Measurements from ENCODE around the gene RAB40C. TPM values are rescaled to one million over a fixed set of nuclear protein-coding genes. Genes with fewer than 3 reads are reported as not detected.

Gene RAB40C
- total and polyA plus RNA-seq, 10 of the 15 experiments (the other 5 are each of a cell fraction or from before 2014, with no cell fraction given): 0.06 to 12.8 (median 4.6) TPM

GRCh38 chr16:636206-637080 is 46.6 kb downstream of the RAB40C start, which contains the start of gene METTL26 (continued):
- TF ChIP-seq MYC (IDR thresholded peaks at IDR 0.05; ENCODE audit: insufficient read depth, insufficient read length, insufficient replicate concordance, low read length, severe bottlenecking) (peak; percentile 41), TCF12 (IDR thresholded peaks at IDR 0.05; ENCODE audit: low read depth, low read length) (no peak; the same call in 1 of the 2 replicates), E4F1 (IDR thresholded peaks at IDR 0.05; ENCODE audit: borderline replicate concordance, partially characterized antibody) (no peak), ZNF622 (IDR thresholded peaks at IDR 0.05) (no peak), ETV6 (conservative IDR thresholded peaks at IDR 0.05 in 1 of 2, IDR thresholded peaks at IDR 0.05 in 1 of 2; ENCODE audit: borderline replicate concordance in 1 of 2, low read depth in 1 of 2) (no peak; a peak in 1 of 4 replicates), MYB (IDR thresholded peaks at IDR 0.05; ENCODE audit: borderline replicate concordance, low read depth, low read length) (0 out of 2 replicates have a peak, but pooled peaks have one; percentile 37), FOXM1 (IDR thresholded peaks at IDR 0.05; ENCODE audit: low read depth, low read length) (no peak), SP1 (IDR thresholded peaks at IDR 0.05; ENCODE audit: low read depth, low read length) (peak; percentile 81), CREM (IDR thresholded peaks at IDR 0.05; ENCODE audit: low read depth) (peak; percentile 78), STAT3 (IDR thresholded peaks at IDR 0.05; ENCODE audit: low read depth, low read length) (no peak), GABPA (IDR thresholded peaks at IDR 0.05; ENCODE audit: low read depth) (no peak), BCLAF1 (IDR thresholded peaks at IDR 0.05) (no peak), NR2C2 (IDR thresholded peaks at IDR 0.05; ENCODE audit: borderline replicate concordance, control insufficient read depth, insufficient read length, low read depth) (no peak), CHD1 (IDR thresholded peaks at IDR 0.05; ENCODE audit: low read depth, low read length) (no peak), CUX1 (IDR thresholded peaks at IDR 0.05; ENCODE audit: insufficient replicate concordance, low read depth, low read length) (no peak), KDM1A (IDR thresholded peaks at IDR 0.05; ENCODE audit: borderline replicate concordance) (no peak), ZNF24 (IDR thresholded peaks at IDR 0.05) (peak; percentile 100), SPI1 (IDR thresholded peaks at IDR 0.05; ENCODE audit: borderline replicate concordance, insufficient read depth, low read depth, low read length) (no peak; the same call in 1 of the 2 replicates)
